Measurements from ENCODE around the gene SH3BP2. TPM values are rescaled to one million over a fixed set of nuclear protein-coding genes. Genes with fewer than 3 reads are reported as not detected.
A peak's percentile ranks its signal among the peaks of the same experiment; 100 is the strongest.

Gene SH3BP2
- total and polyA plus RNA-seq, 7 experiments from 2014 or later, result 5.9 to 269 (median 23.1) TPM

- Mint-ChIP-seq H3K36me3 (peaks cover 7 to 33% (median 13%) of the 10 kb centered on the region in 5 donors), H3K4me3 (no peak overlapping the region), H3K27ac (peak overlapping the region in 1 of 9 donors; percentile 76), H3K27me3 (no peaks in the 10 kb centered on the region), H3K9me3 (peaks cover 0 to 3% (median 0%) of the 10 kb centered on the region in 11 donors), H3K4me1 (peaks cover 0 to 12% (median 0%) of the 10 kb centered on the region in 7 donors)
- DNase-seq (no peak), ATAC-seq (no peak)
- intact Hi-C loops (cut with micrococcal nuclease), result no loop called here
- H3K27ac ChIP-seq (ENCODE audit: low read depth, low read length), result no peak overlapping the region
- no peaks in the 10 kb centered on the region for H3K27me3 ChIP-seq (ENCODE audit: control insufficient read depth in 2 of 2, insufficient read depth in 2 of 2, low read length in 2 of 2)
- H3K9me3 ChIP-seq (ENCODE audit: control insufficient read depth in 2 of 3, low read length in 3 of 3), result no peaks in the 10 kb centered on the region
- peaks cover 0 to 92% (median 9%) of the 10 kb centered on the region in 3 experiments for H3K36me3 ChIP-seq (ENCODE audit: control insufficient read depth in 2 of 3, insufficient read depth in 3 of 3, low read length in 3 of 3)
- H3K4me3 ChIP-seq (ENCODE audit: low read length), result no peak overlapping the region
- no peaks in the 10 kb centered on the region for H3K4me1 ChIP-seq (ENCODE audit: control insufficient read depth in 2 of 2, insufficient read depth in 2 of 2, low read length in 2 of 2)
- POLR2A ChIA-PET, result interaction anchor here (0.9 kb wide), 1 partner anchor 12 kb away, joined by 4 read pairs; no protein-coding TSS in a partner anchor
- CTCF ChIA-PET, result no interaction called here
These were observed 35.2 kb downstream of the SH3BP2 start for GRCh38 chr4:2827874-2828751.

- Histone ChIP-seq H3K9me3 (ENCODE audit: control insufficient read depth in 2 of 3, low read length in 3 of 3) (no peaks in the 10 kb centered on the region), H3K27ac (ENCODE audit: low read depth, low read length) (no peak overlapping the region), H3K27me3 (ENCODE audit: control insufficient read depth in 2 of 2, insufficient read depth in 2 of 2, low read length in 2 of 2) (no peaks in the 10 kb centered on the region), H3K4me3 (ENCODE audit: low read length) (no peak overlapping the region), H3K36me3 (ENCODE audit: control insufficient read depth in 2 of 3, insufficient read depth in 3 of 3, low read length in 3 of 3) (peaks cover 0 to 91% (median 5%) of the 10 kb centered on the region in 3 experiments), H3K4me1 (ENCODE audit: control insufficient read depth in 2 of 2, insufficient read depth in 2 of 2, low read length in 2 of 2) (no peaks in the 10 kb centered on the region)
- ChIA-PET CTCF (no interaction called here), POLR2A (interaction anchor here (0.9 kb wide), 1 partner anchor 11 kb away, joined by 4 read pairs; no protein-coding TSS in a partner anchor)
- Mint-ChIP-seq H3K36me3 (peaks cover 7 to 31% (median 13%) of the 10 kb centered on the region in 5 donors), H3K4me1 (peaks cover 0 to 15% (median 3%) of the 10 kb centered on the region in 7 donors), H3K9me3 (peaks cover 0 to 3% (median 0%) of the 10 kb centered on the region in 11 donors), H3K4me3 (no peak overlapping the region), H3K27ac (peak overlapping the region in 1 of 9 donors; percentile 83), H3K27me3 (no peaks in the 10 kb centered on the region)
- intact Hi-C loops (cut with micrococcal nuclease), result no loop called here
- ATAC-seq, result no peak
- DNase-seq, result no peak
These were observed 35.9 kb downstream of the SH3BP2 start for GRCh38 chr4:2828758-2829181.

DNA sequence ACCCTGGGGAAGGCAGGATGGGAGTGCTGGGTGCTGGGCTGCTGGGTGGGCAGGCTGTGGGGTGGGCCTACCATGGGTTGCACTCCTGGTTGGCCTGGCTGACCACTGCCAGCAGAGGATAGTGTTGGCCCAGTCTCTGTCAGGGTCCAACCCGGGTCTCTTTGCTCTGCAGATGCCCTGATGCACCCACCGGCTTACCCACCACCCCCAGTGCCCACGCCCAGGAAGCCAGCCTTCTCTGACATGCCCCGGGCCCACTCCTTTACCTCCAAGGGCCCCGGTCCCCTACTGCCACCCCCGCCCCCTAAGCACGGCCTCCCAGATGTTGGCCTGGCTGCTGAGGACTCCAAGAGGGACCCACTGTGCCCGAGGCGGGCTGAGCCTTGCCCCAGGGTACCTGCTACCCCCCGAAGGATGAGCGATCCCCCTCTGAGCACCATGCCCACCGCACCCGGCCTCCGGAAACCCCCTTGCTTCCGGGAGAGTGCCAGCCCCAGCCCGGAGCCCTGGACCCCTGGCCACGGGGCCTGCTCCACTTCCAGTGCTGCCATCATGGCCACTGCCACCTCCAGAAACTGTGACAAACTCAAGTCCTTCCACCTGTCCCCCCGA lies 36.5 kb downstream of the SH3BP2 start:
- Histone ChIP-seq H3K36me3 (ENCODE audit: control insufficient read depth in 2 of 3, insufficient read depth in 3 of 3, low read length in 3 of 3) (peaks cover 0 to 89% (median 5%) of the 10 kb centered on the region in 3 experiments), H3K27me3 (ENCODE audit: control insufficient read depth in 2 of 2, insufficient read depth in 2 of 2, low read length in 2 of 2) (no peaks in the 10 kb centered on the region), H3K27ac (ENCODE audit: low read depth, low read length) (no peak overlapping the region), H3K9me3 (ENCODE audit: control insufficient read depth in 2 of 3, low read length in 3 of 3) (no peaks in the 10 kb centered on the region), H3K4me3 (ENCODE audit: low read length) (no peak overlapping the region), H3K4me1 (ENCODE audit: control insufficient read depth in 2 of 2, insufficient read depth in 2 of 2, low read length in 2 of 2) (peaks cover 1 to 3% of the 10 kb centered on the region in 2 donors)
- Mint-ChIP-seq H3K36me3 (peaks cover 7 to 30% (median 13%) of the 10 kb centered on the region in 5 donors), H3K4me3 (no peak overlapping the region), H3K27me3 (no peaks in the 10 kb centered on the region), H3K4me1 (peaks cover 0 to 13% (median 6%) of the 10 kb centered on the region in 7 donors), H3K9me3 (peaks cover 0 to 3% (median 0%) of the 10 kb centered on the region in 11 donors), H3K27ac (peak overlapping the region in 1 of 9 donors; percentile 47)
- ATAC-seq (no peak), DNase-seq (no peak)
- intact Hi-C loops (cut with micrococcal nuclease), result no loop called here
- POLR2A ChIA-PET, result interaction anchor here (0.9 kb wide), 1 partner anchor 10 kb away, joined by 4 read pairs; no protein-coding TSS in a partner anchor
- CTCF ChIA-PET, result no interaction called here

DNA sequence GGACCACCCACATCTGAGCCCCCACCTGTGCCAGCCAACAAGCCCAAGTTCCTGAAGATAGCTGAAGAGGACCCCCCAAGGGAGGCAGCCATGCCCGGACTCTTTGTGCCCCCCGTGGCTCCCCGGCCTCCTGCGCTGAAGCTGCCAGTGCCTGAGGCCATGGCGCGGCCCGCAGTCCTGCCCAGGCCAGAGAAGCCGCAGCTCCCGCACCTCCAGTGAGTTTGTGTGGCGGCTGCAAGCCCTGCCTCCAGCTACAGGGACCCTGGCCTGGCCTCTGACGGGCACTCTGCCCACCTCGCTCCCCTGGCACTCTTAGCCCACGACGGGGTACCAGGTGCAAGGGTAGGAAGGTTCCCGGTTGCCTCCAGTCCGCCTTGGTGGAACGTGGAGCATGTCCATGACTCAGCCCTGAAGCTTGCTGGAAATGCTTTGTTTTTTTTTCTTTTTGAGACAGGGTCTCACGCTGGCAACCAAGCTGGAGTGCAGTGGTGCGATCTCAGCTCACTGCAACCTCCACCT lies 37.1 kb downstream of the SH3BP2 start:
- Mint-ChIP-seq H3K27ac (peak overlapping the region in 1 of 9 donors; percentile 47), H3K36me3 (peaks cover 7 to 28% (median 13%) of the 10 kb centered on the region in 5 donors), H3K27me3 (no peaks in the 10 kb centered on the region), H3K4me3 (no peak overlapping the region), H3K4me1 (peaks cover 6 to 14% (median 12%) of the 10 kb centered on the region in 7 donors), H3K9me3 (peaks cover 0 to 3% (median 0%) of the 10 kb centered on the region in 11 donors)
- Histone ChIP-seq H3K9me3 (ENCODE audit: control insufficient read depth in 2 of 3, low read length in 3 of 3) (no peaks in the 10 kb centered on the region), H3K4me1 (ENCODE audit: control insufficient read depth in 2 of 2, insufficient read depth in 2 of 2, low read length in 2 of 2) (peaks cover 7 to 9% of the 10 kb centered on the region in 2 donors), H3K27ac (ENCODE audit: low read depth, low read length) (no peak overlapping the region), H3K36me3 (ENCODE audit: control insufficient read depth in 2 of 3, insufficient read depth in 3 of 3, low read length in 3 of 3) (peaks cover 0 to 84% (median 5%) of the 10 kb centered on the region in 3 experiments), H3K4me3 (ENCODE audit: low read length) (no peak overlapping the region), H3K27me3 (ENCODE audit: control insufficient read depth in 2 of 2, insufficient read depth in 2 of 2, low read length in 2 of 2) (no peaks in the 10 kb centered on the region)
- POLR2A ChIA-PET, result no interaction called here
- CTCF ChIA-PET, result no interaction called here
- no peak for DNase-seq
- no peak for ATAC-seq
- intact Hi-C loops (cut with micrococcal nuclease), result no loop called here

DNA sequence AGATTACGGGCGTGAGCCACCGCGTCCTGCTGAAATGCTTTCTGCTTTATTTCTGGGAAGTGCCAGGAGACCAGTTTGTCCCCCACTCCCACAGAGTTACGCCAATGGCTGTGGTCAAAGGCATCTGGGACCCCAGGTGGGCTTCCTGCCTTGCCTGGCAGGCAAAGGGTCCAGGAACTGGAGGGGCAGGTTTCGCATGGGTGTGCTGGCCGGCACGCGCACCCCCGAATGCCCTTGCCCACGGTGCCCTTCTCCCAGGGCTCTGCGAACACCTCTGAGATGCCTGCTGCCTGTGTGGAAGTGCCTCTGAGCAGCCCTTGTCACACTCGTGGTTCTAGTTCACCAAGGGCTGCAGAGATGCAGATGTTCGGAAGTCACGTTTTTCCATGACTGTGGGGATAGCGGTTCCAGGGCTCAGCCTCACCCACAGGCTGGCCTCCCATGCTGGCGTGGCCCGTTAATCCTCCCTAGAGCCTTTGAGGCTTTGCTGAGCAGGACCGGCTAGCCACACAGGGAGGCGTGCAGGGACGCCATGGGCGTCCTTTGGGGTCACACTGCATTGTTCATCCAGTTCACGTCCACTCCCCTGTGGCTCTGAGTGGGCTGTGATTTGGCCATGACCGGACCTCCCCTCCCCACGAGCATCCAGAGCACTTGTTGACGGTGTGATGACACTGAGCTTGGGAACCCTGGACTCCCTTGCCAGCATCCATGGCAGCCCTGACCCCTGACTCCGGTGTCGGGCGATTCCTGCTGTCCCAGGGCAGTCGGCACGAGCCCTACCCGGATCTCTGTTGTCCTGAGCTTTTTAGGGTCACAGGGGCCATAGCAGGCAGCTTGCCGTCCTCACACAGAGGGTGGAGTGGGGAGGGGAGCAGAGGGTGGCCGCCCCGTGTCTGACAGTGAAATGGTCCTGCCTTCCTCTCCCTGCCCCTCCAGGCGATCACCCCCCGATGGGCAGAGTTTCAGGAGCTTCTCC lies 38.0 kb downstream of the SH3BP2 start:
- Mint-ChIP-seq H3K4me1 (peaks cover 12 to 21% (median 18%) of the 10 kb centered on the region in 7 donors), H3K27ac (no peak overlapping the region), H3K36me3 (peaks cover 7 to 24% (median 9%) of the 10 kb centered on the region in 5 donors), H3K27me3 (no peaks in the 10 kb centered on the region), H3K9me3 (peaks cover 0 to 3% (median 0%) of the 10 kb centered on the region in 11 donors), H3K4me3 (no peak overlapping the region)
- no peaks in the 10 kb centered on the region for H3K9me3 ChIP-seq (ENCODE audit: control insufficient read depth in 2 of 3, low read length in 3 of 3)
- CTCF ChIA-PET, result no interaction called here
- peaks cover 0 to 75% (median 5%) of the 10 kb centered on the region in 3 experiments for H3K36me3 ChIP-seq (ENCODE audit: control insufficient read depth in 2 of 3, insufficient read depth in 3 of 3, low read length in 3 of 3)
- no peak overlapping the region for H3K27ac ChIP-seq (ENCODE audit: low read depth, low read length)
- H3K4me3 ChIP-seq (ENCODE audit: low read length), result no peak overlapping the region
- no peak for ATAC-seq
- H3K4me1 ChIP-seq (ENCODE audit: control insufficient read depth in 2 of 2, insufficient read depth in 2 of 2, low read length in 2 of 2), result peaks cover 16 to 18% of the 10 kb centered on the region in 2 donors
- intact Hi-C loops (cut with micrococcal nuclease), result no loop called here
- POLR2A ChIA-PET, result no interaction called here
- H3K27me3 ChIP-seq (ENCODE audit: control insufficient read depth in 2 of 2, insufficient read depth in 2 of 2, low read length in 2 of 2), result no peaks in the 10 kb centered on the region
- DNase-seq, result peak in 1 of 9 donors; percentile 20

Measured in naive thymus-derived CD4-positive, alpha-beta T cell (primary cell).